Measurements from ENCODE around the gene SLC6A9. TPM values are rescaled to one million over a fixed set of nuclear protein-coding genes. Genes with fewer than 3 reads are reported as not detected.
A peak's percentile ranks its signal among the peaks of the same experiment; 100 is the strongest.

Gene SLC6A9
- total RNA-seq, 1 donor: 25.9 TPM

GRCh38 chr1:44032170-44032790 is 1.0 kb upstream of the SLC6A9 start:
- peak; percentile 47 for DNase-seq (ENCODE audit: low read depth)
- no peak for TF ChIP-seq CTCF (IDR thresholded peaks at IDR 0.05; ENCODE audit: insufficient read depth, low read length)
- H3K4me3 ChIP-seq (ENCODE audit: low read depth, low read length): no peak overlapping the region

GRCh38 chr1:44030605-44031251 is 534 bp downstream of the SLC6A9 start:
- H3K4me3 ChIP-seq (ENCODE audit: low read depth, low read length): peak overlapping the region; percentile 83
- DNase-seq (ENCODE audit: low read depth): peak; percentile 30
- peak; percentile 28 for TF ChIP-seq CTCF (IDR thresholded peaks at IDR 0.05; ENCODE audit: insufficient read depth, low read length)

- no peak for TF ChIP-seq CTCF (IDR thresholded peaks at IDR 0.05; ENCODE audit: insufficient read depth, low read length)
- DNase-seq (ENCODE audit: low read depth): peak; percentile 87
- H3K4me3 ChIP-seq (ENCODE audit: low read depth, low read length): peak overlapping the region; percentile 83
Observed at GRCh38 chr1:44029911-44030604, 1.2 kb downstream of the SLC6A9 start.

- no peak for DNase-seq (ENCODE audit: low read depth)
- TF ChIP-seq CTCF (IDR thresholded peaks at IDR 0.05; ENCODE audit: insufficient read depth, low read length): no peak
- H3K4me3 ChIP-seq (ENCODE audit: low read depth, low read length): peak overlapping the region; percentile 83
Observed at GRCh38 chr1:44029260-44029910, 1.9 kb downstream of the SLC6A9 start.

GRCh38 chr1:44027320-44027719 is 3.9 kb downstream of the SLC6A9 start:
- no peak for DNase-seq (ENCODE audit: low read depth)
- H3K4me3 ChIP-seq (ENCODE audit: low read depth, low read length): no peak overlapping the region
- no peak for TF ChIP-seq CTCF (IDR thresholded peaks at IDR 0.05; ENCODE audit: insufficient read depth, low read length)

- TF ChIP-seq CTCF (IDR thresholded peaks at IDR 0.05; ENCODE audit: insufficient read depth, low read length): no peak
- no peak overlapping the region for H3K4me3 ChIP-seq (ENCODE audit: low read depth, low read length)
- no peak for DNase-seq (ENCODE audit: low read depth)
Observed at GRCh38 chr1:44025816-44026215, 5.4 kb downstream of the SLC6A9 start.

Measured in fibroblast of the aortic adventitia (primary cell).